B cell (primary cell): ENCODE data around the gene PKM. TPM values are rescaled to one million over a fixed set of nuclear protein-coding genes. Genes with fewer than 3 reads are reported as not detected.

Source experiments
- ATAC-seq: fragments of 200-7000 bp; cut with Tn5 transposase; one replicate; pipeline ENCODE4 v1.10.0; 2021; ENCODE audit warnings: low read depth, mild to moderate bottlenecking, moderate number of reproducible peaks, moderate library complexity
- CTCF ChIA-PET: fragments of 350-600 bp; sonication (Branson Sonifier 250); formaldehyde crosslinking; loops from one replicate; lab custom pipeline; 2021; ENCODE audit warnings: antibody characterized with exemption, inconsistent platforms; lab: Charles Lee
- POLR2A ChIA-PET: fragments of 350-600 bp; sonication (Branson Sonifier 250); formaldehyde crosslinking; loops from one replicate; lab custom pipeline; 2021; ENCODE audit warnings: antibody characterized with exemption; lab: Charles Lee
- DNase-seq: peaks from one replicate; pipeline ENCODE4 v3.0.0; 2013
- H2AFZ ChIP-seq: 2 replicates; pipeline ENCODE4 v1.6.1; 2012; ENCODE audit warnings: mild to moderate bottlenecking, low read depth, low read length; ENCODE audit not compliant: insufficient read depth, poor library complexity, severe bottlenecking
- H3K27ac ChIP-seq, 2 donors: 1 replicate in 1 of 2; 2 replicates in 1 of 2; pipeline ENCODE4 v1.5.1; 2012 to 2013; ENCODE audit warnings: low read length in 2 of 2, mild to moderate bottlenecking in 2 of 2, moderate library complexity in 1 of 2
- H3K27me3 ChIP-seq, 4 experiments: fragments of 200-600 bp in 1 of 4; sonication (generic) in 1 of 4; replicated peaks in 1 of 4; 1 replicate in 2 of 4; 2 replicates in 2 of 4; pipeline versions ENCODE4 v1.6.1 to v1.7.0; 2013 to 2016; ENCODE audit warnings: low read length in 3 of 4, mild to moderate bottlenecking in 2 of 4, mixed read lengths in 1 of 4, moderate library complexity in 1 of 4; ENCODE audit not compliant: insufficient read depth in 4 of 4, control insufficient read depth in 3 of 4; ENCODE audit errors: control extremely low read depth in 1 of 4
- H3K36me3 ChIP-seq, 2 experiments: replicated peaks in 1 of 2; 1 replicate in 1 of 2; 2 replicates in 1 of 2; pipeline versions ENCODE4 v1.6.1 to v1.7.1; 2013; ENCODE audit warnings: low read length in 1 of 2; ENCODE audit not compliant: insufficient read depth in 2 of 2, control insufficient read depth in 1 of 2; ENCODE audit errors: control extremely low read depth in 1 of 2, extremely low read depth in 1 of 2
- H3K4me1 ChIP-seq, 2 donors: fragments of 200-600 bp in 1 of 2; sonication (generic) in 1 of 2; 1 replicate in 1 of 2; 2 replicates in 1 of 2; pipeline versions ENCODE4 v1.5.1 to v1.6.1; 2013 to 2017; ENCODE audit warnings: low read length in 2 of 2; ENCODE audit not compliant: control insufficient read depth in 2 of 2, insufficient read depth in 2 of 2
- H3K4me2 ChIP-seq: replicated peaks from 2 replicates; pipeline ENCODE3; 2012; ENCODE audit warnings: mild to moderate bottlenecking, low read depth, low read length; ENCODE audit not compliant: poor library complexity, severe bottlenecking
- H3K4me3 ChIP-seq, 5 experiments: fragments of 200-600 bp in 1 of 5; sonication (generic) in 1 of 5; 1 replicate in 3 of 5; 2 replicates in 2 of 5; pipeline versions ENCODE4 v1.5.1 to v1.7.0; 2011 to 2016; ENCODE audit warnings: low read length in 4 of 5, mild to moderate bottlenecking in 4 of 5, low read depth in 2 of 5, control low read depth in 1 of 5, moderate library complexity in 1 of 5; ENCODE audit not compliant: insufficient read depth in 1 of 5; ENCODE audit errors: control extremely low read depth in 1 of 5, extremely low read depth in 1 of 5
- H3K79me2 ChIP-seq: fragments of 200-600 bp; sonication (generic); one replicate; pipeline ENCODE4 v1.6.0; 2016; ENCODE audit warnings: low read length; ENCODE audit not compliant: control insufficient read depth, insufficient read depth
- H3K9ac ChIP-seq: fragments of 200-600 bp; sonication (generic); 2 replicates; pipeline ENCODE4 v1.6.1; 2017; ENCODE audit warnings: mild to moderate bottlenecking, low read length, moderate library complexity
- H3K9me3 ChIP-seq, 3 donors: one replicate each; pipeline versions ENCODE4 v1.6.1 to v1.7.1; 2013; ENCODE audit warnings: low read length in 2 of 3; ENCODE audit not compliant: control insufficient read depth in 2 of 3, insufficient read depth in 1 of 3; ENCODE audit errors: control extremely low read depth in 1 of 3
- H4K20me1 ChIP-seq: 2 replicates; pipeline ENCODE4 v1.6.0; 2012; ENCODE audit warnings: mild to moderate bottlenecking, low read length; ENCODE audit not compliant: insufficient read depth, control insufficient read depth, poor library complexity, severe bottlenecking
- H3K27ac Mint-ChIP-seq: one replicate; pipeline ENCODE4 v1.8.0; 2021; ENCODE audit warnings: mixed read lengths
- H3K27me3 Mint-ChIP-seq: one replicate; pipeline ENCODE4 v1.8.0; 2021; ENCODE audit warnings: mixed read lengths
- H3K4me1 Mint-ChIP-seq: one replicate; pipeline ENCODE4 v1.8.0; 2021; ENCODE audit warnings: mixed read lengths
- H3K4me3 Mint-ChIP-seq: one replicate; pipeline ENCODE4 v1.8.0; 2021; ENCODE audit warnings: mixed read lengths
- H3K9me3 Mint-ChIP-seq: one replicate; pipeline ENCODE4 v1.8.0; 2022; ENCODE audit warnings: mixed read lengths; ENCODE audit not compliant: insufficient read depth
- CTCF ChIP-seq: fragments of 200-600 bp; IDR thresholded peaks from one replicate; pipeline ENCODE4 v1.8.0; 2022; ENCODE audit warnings: antibody characterized with exemption, mild to moderate bottlenecking
- EZH2 ChIP-seq: IDR thresholded peaks from 2 replicates; pipeline ENCODE4 v1.6.1; 2012; ENCODE audit warnings: borderline replicate concordance, low read depth, mild to moderate bottlenecking, moderate library complexity, low read length; ENCODE audit not compliant: insufficient read depth, poor library complexity, severe bottlenecking
- WGBS: methylation state at CpG from one replicate; pipeline ENCODE4 v1.1.5; 2013; ENCODE audit warnings: missing lambda C conversion rate; ENCODE audit not compliant: insufficient coverage; 5-methylcytosine and 5-hydroxymethylcytosine counted together
- intact Hi-C: fragments of 100-400 bp; cut with micrococcal nuclease; formaldehyde crosslinking; loops from one replicate; pipeline ENCODE4 v1.10.0; 2022
- polyA plus RNA-seq: library from polyadenylated mRNA; depleted of rRNA; stranded (reverse); fragments of >200 nt; gene quantifications from 2 replicates; pipeline ENCODE4 v1.2.3, GENCODE V29; 2012
- total RNA-seq, 2 donors: library from RNA; stranded (reverse); fragments of 120-200 nt in 1 of 2; gene quantifications; 1 replicate in 1 of 2; 2 replicates in 1 of 2; pipeline versions ENCODE4 v1.2.3 to v1.2.4, GENCODE V29; 2013 to 2022

PKM gene
- total and polyA plus RNA-seq, 2 donors (not counting 1 experiment from before 2014, with no cell fraction given): 179 to 323 TPM

- ATAC-seq (no peak), DNase-seq (peak; percentile 36)
- Histone ChIP-seq H3K79me2 (no peaks in the 10 kb centered on the region), H3K36me3 (peaks cover 1 to 19% of the 10 kb centered on the region in 2 experiments), H3K27ac (no peak overlapping the region), H3K4me1 (peaks cover 6 to 10% of the 10 kb centered on the region in 2 donors), H3K9me3 (no peaks in the 10 kb centered on the region), H3K4me2 (no peak overlapping the region), H3K27me3 (peaks cover 0 to 30% (median 7%) of the 10 kb centered on the region in 4 experiments), H4K20me1 (peaks cover 15% of the 10 kb centered on the region), H2AFZ (peak overlapping the region; percentile 25), H3K4me3 (no peak overlapping the region), H3K9ac (no peak overlapping the region)
- TF ChIP-seq EZH2 (no peak), CTCF (no peak)
- intact Hi-C loops: loop anchor here (5.0 kb wide), 1 partner anchor 337 kb away; no protein-coding TSS in a partner anchor
- CTCF ChIA-PET: interaction anchor here (0.8 to 9.5 kb wide), 4 partner anchors 14 to 91 kb away, joined by 3 to 137 read pairs (median 4); no protein-coding TSS in a partner anchor
- 22% methylated on average over 6 of the region's 6 CpGs for WGBS
- Mint-ChIP-seq H3K4me1 (peaks cover 12% of the 10 kb centered on the region), H3K4me3 (no peak overlapping the region), H3K9me3 (no peaks in the 10 kb centered on the region), H3K27me3 (peaks cover 35% of the 10 kb centered on the region), H3K27ac (no peak overlapping the region)
- POLR2A ChIA-PET: no interaction called here
Measured at GRCh38 chr15:72195101-72195511, 35.9 kb downstream of the PKM start.

- Histone ChIP-seq H3K36me3 (peaks cover 0 to 7% of the 10 kb centered on the region in 2 experiments), H3K4me2 (no peak overlapping the region), H3K4me3 (no peak overlapping the region), H2AFZ (no peak overlapping the region), H3K79me2 (no peaks in the 10 kb centered on the region), H4K20me1 (peaks cover 3% of the 10 kb centered on the region), H3K27ac (no peak overlapping the region), H3K9me3 (no peaks in the 10 kb centered on the region), H3K9ac (no peak overlapping the region), H3K4me1 (peaks cover 6 to 10% of the 10 kb centered on the region in 2 donors), H3K27me3 (peaks cover 0 to 30% (median 7%) of the 10 kb centered on the region in 4 experiments)
- WGBS: 100% methylated on average over 3 of the region's 8 CpGs
- ATAC-seq (no peak), DNase-seq (no peak)
- intact Hi-C loops: no loop called here
- peaks cover 39% of the 10 kb centered on the region for H3K27me3 Mint-ChIP-seq
- no peak overlapping the region for H3K27ac Mint-ChIP-seq
- CTCF ChIA-PET: interaction anchor here (1.8 to 9.5 kb wide), 2 partner anchors 80 to 92 kb away, joined by 5 to 137 read pairs; no protein-coding TSS in a partner anchor
- H3K4me1 Mint-ChIP-seq: peaks cover 12% of the 10 kb centered on the region
- no peaks in the 10 kb centered on the region for H3K9me3 Mint-ChIP-seq
- TF ChIP-seq EZH2 (no peak), CTCF (no peak)
- POLR2A ChIA-PET: no interaction called here
- H3K4me3 Mint-ChIP-seq: no peak overlapping the region
Measured at GRCh38 chr15:72193836-72194396, 37.1 kb downstream of the PKM start.
